ENCODE results near the gene D2HGDH.

GRCh38 chr2:241741016-241741415, 6.6 kb downstream of the D2HGDH start:
- TF ChIP-seq GATA2 (IDR thresholded peaks at IDR 0.05; ENCODE audit: low read depth, low read length), result no peak
- no peak for TF ChIP-seq GATA3 (IDR thresholded peaks at IDR 0.05; ENCODE audit: low read depth, low read length)
